HG03558 (cell line): ENCODE measurements around the gene CC2D2A.
A peak's percentile ranks its signal among the peaks of the same experiment; 100 is the strongest.

Experiments
- ATAC-seq: cut with Tn5 transposase; IDR thresholded peaks from one replicate; pipeline ENCODE4 v1.9.1; 2021; ENCODE audit warnings: moderate number of reproducible peaks; ENCODE audit not compliant: unreplicated experiment; ENCODE audit errors: extremely low read depth

The CC2D2A gene

GRCh38 chr4:15469402-15470127 is at the start of gene CC2D2A:
Gene CC2D2A, plus strand, starts transcription at chr4:15469882. Its CDS starts 6,051 bp downstream, at chr4:15475933.
- ATAC-seq, result no peak

DNA sequence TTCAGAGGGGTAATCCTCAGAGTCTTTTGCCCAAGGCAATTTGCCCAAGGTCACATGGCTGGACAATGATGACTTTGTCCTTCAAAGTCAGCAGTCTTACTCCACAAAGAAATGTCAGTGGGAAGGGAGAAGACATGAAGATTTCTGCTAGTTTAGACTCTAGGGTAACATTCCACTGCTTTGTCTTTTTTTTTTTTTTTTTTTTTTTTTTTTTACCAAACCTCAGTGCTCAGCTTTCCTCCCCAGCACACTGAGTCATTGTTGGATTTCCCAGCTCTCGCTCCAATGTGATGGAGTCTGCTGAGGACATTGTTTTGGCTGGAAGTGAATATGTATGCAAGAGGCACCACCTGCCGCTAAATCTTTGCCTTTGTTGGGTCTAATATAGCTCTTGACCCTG is 49.0 kb upstream of the CC2D2A start:
- ATAC-seq, result no peak

DNA sequence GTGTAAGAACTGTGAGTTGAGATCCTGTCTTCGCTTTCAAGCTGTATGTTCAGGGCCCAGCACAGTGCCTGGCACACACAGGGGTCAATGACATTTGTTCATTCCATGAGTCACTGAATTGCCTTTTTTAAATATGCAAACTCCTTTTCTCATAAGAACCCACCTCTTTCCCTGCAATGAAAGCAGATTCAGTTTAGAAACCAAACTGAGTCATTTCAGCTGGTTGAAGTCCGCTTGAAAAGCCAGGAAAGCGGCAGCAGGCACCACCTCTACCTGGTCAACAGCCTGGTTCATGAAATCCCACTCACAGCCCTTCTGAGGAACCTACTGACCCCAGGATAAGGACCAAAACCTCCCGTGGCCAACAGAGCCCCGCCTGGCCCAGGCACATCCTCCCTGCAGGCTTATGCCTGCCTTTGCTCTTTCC is 46.4 kb upstream of the CC2D2A start:
- no peak for ATAC-seq

- no peak for ATAC-seq
These were observed 44.2 kb upstream of the CC2D2A start for GRCh38 chr4:15425520-15425919.

DNA sequence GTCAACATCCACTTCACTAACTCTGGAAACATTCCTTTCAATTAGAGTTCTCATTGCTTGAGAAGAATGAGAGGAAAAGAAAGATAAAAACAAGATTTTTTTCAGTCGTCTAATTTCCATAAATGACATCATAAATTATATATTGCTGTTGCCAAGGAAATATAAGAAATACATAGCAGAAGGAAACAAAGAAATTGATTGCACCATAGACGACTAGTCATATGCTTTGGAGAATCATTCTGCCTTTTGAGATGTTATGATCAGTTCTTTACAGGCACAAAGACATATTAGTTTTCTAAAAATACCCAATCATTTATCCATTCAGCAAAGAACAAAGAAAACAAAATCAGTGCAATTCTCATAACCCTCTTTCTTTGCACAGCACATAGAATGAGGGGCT is 42.5 kb upstream of the CC2D2A start:
- no peak for ATAC-seq

DNA sequence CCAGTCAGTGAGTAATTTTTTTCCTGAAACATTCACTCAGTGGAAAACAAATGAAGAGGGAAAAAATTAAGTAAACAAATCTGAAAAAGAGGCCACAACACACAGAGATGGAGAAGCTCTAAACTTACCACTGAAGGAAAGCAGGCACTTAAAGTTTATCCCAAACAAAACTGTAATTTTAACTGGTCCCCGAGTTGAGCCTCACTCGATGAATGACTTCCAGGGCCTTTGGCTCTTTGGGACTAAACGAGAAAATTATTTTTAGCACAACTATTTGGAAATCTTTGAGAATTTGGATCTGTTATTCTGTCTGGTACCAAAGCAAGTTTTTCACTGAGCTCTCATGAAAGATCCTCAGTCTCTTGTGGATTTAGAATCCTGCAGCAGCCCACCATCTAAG is 42.0 kb upstream of the CC2D2A start, which contains the start of gene C1QTNF7:
TSS of gene C1QTNF7 (plus strand) at position 333 of the 400 bp plus-strand sequence. CDS start 7,711 bp downstream, outside the sequence.
- ATAC-seq, result no peak

GRCh38 chr4:15428611-15429010 is 41.1 kb upstream of the CC2D2A start:
- no peak for ATAC-seq

- no peak for ATAC-seq
These were observed 35.6 kb upstream of the CC2D2A start for GRCh38 chr4:15434091-15434490.

DNA sequence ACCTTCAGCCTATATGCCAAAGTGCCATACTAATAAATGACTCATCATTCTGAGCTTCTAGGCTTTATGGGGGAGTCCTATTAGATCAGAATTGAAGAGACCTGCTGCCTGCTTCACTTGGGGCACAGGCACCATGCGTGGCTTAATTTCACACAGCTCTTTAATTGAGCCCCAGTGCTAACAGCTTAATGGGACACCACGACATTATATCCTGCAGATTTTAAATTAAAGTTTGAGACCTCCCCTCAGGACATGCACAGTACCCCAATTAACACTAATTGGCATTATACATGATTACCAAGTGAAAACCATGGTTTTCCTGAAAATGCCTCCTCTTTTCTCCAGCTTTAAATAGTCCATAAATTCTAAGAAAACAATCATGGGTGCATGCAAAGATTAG is 35.0 kb upstream of the CC2D2A start:
- ATAC-seq, result no peak

- ATAC-seq, result no peak
These were observed 33.2 kb upstream of the CC2D2A start for GRCh38 chr4:15436513-15436912.

DNA sequence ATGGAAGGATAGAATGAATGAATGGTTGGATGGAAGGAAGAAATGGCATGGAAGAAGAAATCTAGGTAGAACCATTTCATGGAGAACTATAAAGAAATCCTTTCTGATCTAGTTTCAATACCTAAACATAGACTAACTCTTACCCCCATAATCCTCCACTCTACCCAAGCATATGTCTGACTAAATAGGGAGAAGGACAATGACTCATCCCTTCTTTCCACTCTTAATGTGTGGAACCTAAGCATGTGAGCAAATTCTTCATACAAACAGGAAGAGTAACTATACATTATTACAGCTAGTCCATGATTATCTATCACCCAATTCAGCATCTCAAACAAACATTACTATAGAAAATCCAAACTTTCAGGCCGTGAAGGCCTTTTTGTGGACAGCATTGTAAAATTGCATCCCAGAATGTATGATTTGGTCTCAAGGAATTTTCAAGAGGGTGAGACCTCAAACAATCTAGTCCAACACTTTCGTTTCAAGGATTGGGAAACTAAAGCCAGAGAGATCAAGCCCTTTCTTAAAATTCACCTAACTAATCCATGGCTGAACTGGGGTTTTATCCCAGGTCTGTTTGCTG is 30.6 kb upstream of the CC2D2A start:
- ATAC-seq, result no peak

- no peak for ATAC-seq
These were observed 26.1 kb upstream of the CC2D2A start for GRCh38 chr4:15443371-15444160.

DNA sequence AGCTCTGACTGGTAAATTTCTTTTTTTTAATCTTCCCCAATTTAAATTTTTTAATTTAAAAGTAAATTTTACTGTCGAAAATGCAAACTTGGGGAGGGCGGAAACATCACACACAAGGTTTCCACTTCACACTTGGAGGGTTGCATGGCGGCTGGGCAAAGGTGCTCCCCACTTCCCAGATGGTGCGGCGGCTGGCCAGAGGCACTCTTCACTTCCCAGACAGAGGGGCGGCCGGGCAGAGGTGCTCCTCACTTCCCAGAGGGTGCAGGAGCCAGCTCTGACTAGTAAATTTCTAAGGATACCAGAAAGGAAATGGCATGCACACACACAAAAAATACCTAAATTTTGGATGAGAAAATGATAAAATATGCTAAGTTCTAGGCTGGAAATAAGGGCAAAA is 25.4 kb upstream of the CC2D2A start:
- ATAC-seq, result no peak

DNA sequence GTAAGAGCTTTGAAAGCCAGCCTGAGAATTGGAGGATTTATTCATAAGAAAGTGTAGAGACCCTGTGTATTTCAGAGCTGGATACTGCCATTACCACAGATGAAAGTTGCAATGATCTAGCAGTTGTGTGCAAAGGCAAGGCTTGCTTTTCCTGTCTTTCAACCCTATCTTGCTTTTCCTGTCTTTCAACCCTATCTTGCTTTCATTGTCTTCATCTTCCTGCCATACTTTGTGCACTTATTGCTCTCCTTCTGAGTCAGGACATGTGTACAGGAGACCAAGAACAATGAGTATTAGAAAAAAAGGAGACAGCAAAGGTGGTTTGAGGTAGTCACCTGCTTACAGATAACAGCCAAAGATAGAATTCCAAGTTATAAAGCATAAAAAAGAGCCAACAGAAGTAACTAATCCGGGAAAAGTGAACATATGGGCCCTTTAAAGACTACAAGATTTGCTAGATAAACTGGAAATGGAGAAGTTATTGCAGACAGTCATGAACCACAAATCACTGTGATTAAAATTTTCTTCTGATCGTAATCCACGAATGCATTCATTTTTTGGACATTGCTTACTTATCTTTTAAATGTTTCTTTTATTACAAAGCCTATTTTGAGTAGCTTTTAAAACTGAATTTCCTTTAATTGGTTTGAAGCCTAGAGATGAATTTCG is 24.7 kb upstream of the CC2D2A start:
- no peak for ATAC-seq

- no peak for ATAC-seq
These were observed 18.4 kb upstream of the CC2D2A start for GRCh38 chr4:15451181-15451865.

DNA sequence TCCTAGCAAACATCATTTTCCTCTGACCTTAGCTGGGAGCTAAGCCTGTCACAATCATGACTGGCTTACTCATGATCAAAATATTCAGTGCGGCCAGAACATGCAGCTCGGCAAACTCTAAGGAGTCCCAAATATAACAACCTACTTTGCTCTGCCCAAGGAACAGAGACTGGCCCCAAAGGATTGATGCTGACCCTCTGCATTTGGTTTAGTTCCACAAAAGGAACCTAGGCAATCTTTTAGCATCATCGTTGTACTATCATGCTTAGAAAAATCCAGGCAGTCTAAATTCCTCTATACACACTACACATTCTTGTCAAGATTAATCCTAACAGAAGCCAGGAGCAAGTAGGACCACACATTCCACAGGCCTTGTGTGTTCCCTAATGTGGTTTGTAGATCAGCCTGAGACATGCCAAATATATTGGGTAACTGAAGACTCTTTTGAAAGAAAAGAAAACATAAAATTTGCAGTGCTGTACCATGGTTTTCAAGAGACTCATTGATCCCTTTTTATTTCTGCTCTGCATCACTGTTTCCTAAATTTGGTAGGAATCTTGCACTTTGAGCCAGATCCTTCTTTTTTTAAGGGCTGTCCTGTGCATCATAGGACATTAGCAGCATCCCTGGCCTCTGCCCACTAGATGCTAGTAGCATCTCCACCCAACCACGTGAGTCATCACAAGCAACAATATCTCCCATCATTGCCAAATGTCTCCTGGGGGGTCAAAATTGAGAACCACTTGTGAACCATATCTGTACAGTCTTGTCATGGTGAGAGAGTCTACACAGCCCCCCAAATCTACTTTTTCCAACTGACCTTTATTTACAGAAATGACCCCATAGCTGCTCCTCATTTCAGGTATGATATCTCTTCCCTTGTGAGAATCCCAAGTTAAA is 17.6 kb upstream of the CC2D2A start:
- no peak for ATAC-seq

GRCh38 chr4:15455290-15455689 is 14.4 kb upstream of the CC2D2A start:
- no peak for ATAC-seq

- peak; percentile 93 for ATAC-seq
These were observed 12.1 kb upstream of the CC2D2A start for GRCh38 chr4:15457406-15458201.
